ENCODE results near the gene GIGYF2.

The GIGYF2 gene

GRCh38 chr2:232815569-232815968 lies 118.4 kb downstream of the GIGYF2 start:
- no peak for DNase-seq (ENCODE audit: low read depth)
- H3K4me3 ChIP-seq (ENCODE audit: low read depth, low read length): no peak overlapping the region
- TF ChIP-seq CTCF (IDR thresholded peaks at IDR 0.05; ENCODE audit: insufficient read depth, low read depth, low read length, missing control alignments): no peak

DNA sequence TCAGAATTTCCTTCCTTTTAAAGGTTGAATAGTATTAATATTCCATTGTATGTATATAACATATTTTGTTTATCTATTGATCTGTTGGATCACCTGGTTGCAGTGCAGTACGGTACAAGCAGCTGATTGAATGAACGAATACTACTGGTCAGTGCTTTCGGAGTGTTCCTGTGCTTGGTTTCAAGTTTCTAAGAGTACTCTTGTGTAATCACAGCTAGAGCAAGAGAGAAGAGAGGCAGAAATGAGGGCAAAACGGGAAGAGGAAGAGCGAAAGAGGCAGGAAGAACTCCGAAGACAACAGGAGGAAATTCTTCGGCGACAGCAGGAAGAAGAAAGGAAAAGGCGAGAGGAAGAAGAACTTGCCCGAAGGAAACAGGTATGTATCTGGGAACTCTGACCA lies 119.5 kb downstream of the GIGYF2 start:
- DNase-seq (ENCODE audit: low read depth): no peak
- TF ChIP-seq CTCF (IDR thresholded peaks at IDR 0.05; ENCODE audit: insufficient read depth, low read depth, low read length, missing control alignments): no peak
- no peak overlapping the region for H3K4me3 ChIP-seq (ENCODE audit: low read depth, low read length)

- no peak overlapping the region for H3K4me3 ChIP-seq (ENCODE audit: low read depth, low read length)
- no peak for DNase-seq (ENCODE audit: low read depth)
- no peak for TF ChIP-seq CTCF (IDR thresholded peaks at IDR 0.05; ENCODE audit: insufficient read depth, low read depth, low read length, missing control alignments)
Measured at GRCh38 chr2:232817756-232818155, 120.6 kb downstream of the GIGYF2 start.

GRCh38 chr2:232829988-232830387 lies 132.9 kb downstream of the GIGYF2 start:
- no peak overlapping the region for H3K4me3 ChIP-seq (ENCODE audit: low read depth, low read length)
- TF ChIP-seq CTCF (IDR thresholded peaks at IDR 0.05; ENCODE audit: insufficient read depth, low read depth, low read length, missing control alignments): no peak
- DNase-seq (ENCODE audit: low read depth): no peak

GRCh38 chr2:232831496-232831895 lies 134.4 kb downstream of the GIGYF2 start:
- no peak for TF ChIP-seq CTCF (IDR thresholded peaks at IDR 0.05; ENCODE audit: insufficient read depth, low read depth, low read length, missing control alignments)
- DNase-seq (ENCODE audit: low read depth): no peak
- no peak overlapping the region for H3K4me3 ChIP-seq (ENCODE audit: low read depth, low read length)

GRCh38 chr2:232833830-232834229 lies 136.7 kb downstream of the GIGYF2 start:
- TF ChIP-seq CTCF (IDR thresholded peaks at IDR 0.05; ENCODE audit: insufficient read depth, low read depth, low read length, missing control alignments): no peak
- H3K4me3 ChIP-seq (ENCODE audit: low read depth, low read length): no peak overlapping the region
- no peak for DNase-seq (ENCODE audit: low read depth)

GRCh38 chr2:232835687-232836208 lies 138.6 kb downstream of the GIGYF2 start:
- no peak for TF ChIP-seq CTCF (IDR thresholded peaks at IDR 0.05; ENCODE audit: insufficient read depth, low read depth, low read length, missing control alignments)
- DNase-seq (ENCODE audit: low read depth): no peak
- no peak overlapping the region for H3K4me3 ChIP-seq (ENCODE audit: low read depth, low read length)
